COLO668 (cell line): Measurements from ENCODE around the gene DRD2.
"Not testable (repeated sequence)": the region's sequence is repeated elsewhere in the genome, so short reads cannot be mapped to it uniquely, and the experiment has no call there.

Experiments
- DNase-seq: peaks from one replicate; lab custom pipeline; 2025; ENCODE audit not compliant: unreplicated experiment; lab: John Stamatoyannopoulos, UW

The DRD2 gene

DNA sequence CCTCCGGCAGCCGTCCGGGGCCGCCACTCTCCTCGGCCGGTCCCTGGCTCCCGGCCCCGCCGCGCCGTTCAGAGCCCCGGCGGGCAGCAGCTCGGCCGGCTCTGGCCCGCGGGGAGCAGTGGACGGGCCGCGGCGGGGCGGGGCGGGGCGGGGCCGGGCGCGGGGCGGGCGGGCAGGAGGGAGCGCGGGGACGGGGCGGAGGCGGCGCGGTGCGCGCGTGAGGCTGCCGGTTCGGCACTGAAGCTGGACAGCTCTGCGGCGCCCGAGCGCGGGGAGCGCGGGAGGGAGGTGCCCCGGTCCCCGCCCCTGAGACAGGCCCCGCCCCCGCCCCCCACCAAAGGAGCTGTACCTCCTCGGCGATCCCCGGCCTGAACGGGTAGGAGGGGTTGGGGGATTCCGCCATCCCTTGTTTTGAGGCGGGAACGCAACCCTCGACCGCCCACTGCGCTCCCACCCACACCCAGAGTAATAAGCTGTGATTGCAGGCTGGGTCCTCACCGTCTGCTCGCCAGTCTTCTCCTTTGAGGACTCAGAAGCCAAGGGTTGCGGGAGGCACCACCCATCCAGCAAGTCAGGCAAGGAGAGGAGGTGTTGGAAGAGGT is at the start of gene DRD2:
Gene DRD2 (minus strand): TSS at position 239 of the 602 bp plus-strand sequence. CDS start 50,747 bp downstream, outside the sequence.
- DNase-seq: peak; percentile 69

DNA sequence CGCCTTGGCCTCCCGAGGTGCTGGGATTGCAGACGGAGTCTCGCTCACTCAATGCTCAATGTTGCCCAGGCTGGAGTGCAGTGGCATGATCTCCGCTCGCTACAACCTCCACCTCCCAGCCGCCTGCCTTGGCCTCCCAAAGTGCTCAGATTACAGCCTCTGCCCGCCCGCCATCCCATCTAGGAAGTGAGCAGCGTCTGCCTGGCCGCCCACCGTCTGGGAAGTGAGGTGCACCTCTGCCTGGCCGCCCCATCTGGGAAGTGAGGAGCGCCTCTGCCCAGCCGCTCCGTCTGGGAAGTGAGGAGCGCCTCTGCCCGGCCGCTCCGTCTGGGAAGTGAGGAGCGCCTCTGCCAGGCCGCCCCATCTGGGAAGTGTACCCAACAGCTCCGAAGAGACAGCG is 48.7 kb upstream of the DRD2 start:
- not testable (repeated sequence) for DNase-seq

DNA sequence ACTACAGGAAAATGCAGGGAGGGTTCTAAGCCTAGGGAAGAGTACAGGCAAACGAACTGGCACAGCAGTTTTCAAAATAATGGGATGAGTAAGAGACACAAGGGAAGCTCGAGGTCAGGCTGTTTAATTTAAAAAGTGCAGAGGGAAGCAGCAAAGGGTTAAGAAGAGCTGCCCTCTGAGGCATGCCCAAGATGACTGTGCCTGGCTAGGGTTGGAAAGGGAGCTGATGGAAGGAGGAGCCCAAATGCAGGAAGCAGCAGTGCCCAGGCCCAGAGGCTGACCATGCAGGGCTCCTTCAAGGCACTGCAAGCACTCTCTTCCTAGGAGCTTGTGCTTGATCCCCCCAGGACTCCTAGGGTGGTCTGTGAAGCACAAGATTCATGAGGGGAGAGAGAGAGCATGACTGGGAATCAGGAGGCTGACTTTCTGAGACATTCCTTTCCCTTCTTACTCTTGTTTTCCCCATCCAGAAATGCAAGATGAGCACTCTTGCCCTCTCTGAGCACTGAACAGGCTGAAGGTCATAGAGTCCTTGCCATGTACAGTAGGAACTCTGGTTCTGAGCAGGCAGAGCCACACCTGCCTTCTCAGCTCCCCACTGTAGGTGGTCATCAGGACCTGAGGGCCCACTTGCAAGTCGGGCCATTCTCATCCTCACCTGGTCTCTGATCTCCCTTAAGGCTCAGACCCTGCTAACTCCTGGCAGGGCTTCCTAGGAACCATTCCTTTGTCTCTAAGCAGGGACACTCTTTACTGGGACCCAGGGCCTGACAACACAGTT is 46.7 kb upstream of the DRD2 start:
- DNase-seq: no peak

DNA sequence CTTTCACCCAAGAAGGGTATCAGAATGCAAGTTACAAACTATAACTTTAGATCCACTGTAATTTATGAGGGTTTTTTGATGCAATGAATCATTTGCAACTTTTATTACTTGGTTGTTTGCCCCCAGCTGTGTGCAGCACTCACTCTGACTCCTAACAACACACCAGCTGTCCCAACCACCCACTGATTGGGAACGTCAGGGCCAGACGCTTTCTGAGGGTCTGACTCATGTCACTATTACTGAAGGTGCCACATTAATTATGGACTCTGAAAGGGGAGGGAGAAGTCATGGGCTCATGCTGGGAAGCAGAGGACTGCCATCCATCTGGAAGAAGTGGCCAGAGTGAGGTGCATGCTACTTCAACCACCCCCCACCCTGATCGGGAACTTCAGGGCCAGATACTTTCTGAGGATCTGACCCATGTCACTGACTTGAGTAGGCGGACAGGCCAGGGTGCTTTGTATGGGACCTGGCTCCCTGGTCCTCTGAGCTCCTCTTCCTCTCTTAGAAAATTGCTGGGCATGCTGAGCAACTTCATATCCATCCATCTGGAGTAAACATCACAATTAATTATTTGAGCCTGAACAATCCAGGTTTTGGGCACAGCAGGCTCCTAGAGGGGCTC is 44.9 kb upstream of the DRD2 start:
- no peak for DNase-seq

DNA sequence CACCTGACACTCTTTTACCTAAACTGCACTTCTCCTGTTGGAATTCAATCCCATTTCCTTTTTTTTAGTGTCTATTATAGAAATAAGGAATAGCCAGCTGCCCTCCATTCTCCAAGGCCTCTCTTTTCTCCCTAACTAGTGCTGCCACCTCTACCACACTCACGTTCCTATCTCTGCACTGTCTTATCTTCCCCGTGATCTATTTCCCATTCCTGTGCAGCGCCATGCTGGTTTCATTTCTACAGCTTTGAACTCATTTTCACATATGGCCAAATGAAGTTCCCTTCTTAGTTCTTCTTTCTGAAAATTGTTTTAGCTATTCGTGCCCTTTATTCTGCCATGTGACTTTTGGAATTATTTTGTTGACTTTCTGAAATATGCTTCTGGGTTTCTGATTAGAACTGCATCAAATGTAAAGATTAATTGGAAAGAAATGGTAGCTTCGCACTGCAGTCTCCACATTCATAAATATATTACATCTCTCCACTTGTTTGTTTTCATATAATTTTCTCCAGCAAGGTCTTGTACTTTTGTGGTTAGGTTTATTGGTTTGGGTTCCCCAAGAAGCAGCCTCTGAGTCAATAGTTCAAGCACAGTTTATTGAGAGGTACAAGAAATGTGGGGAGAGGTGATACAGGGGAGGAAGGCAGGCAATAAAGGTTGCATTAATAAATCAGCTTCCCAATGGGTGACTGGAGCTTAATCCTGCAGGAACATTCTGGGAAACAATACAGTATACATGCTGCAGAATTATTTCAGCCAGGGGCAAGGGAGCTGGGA is 43.7 kb upstream of the DRD2 start:
- DNase-seq: no peak

DNA sequence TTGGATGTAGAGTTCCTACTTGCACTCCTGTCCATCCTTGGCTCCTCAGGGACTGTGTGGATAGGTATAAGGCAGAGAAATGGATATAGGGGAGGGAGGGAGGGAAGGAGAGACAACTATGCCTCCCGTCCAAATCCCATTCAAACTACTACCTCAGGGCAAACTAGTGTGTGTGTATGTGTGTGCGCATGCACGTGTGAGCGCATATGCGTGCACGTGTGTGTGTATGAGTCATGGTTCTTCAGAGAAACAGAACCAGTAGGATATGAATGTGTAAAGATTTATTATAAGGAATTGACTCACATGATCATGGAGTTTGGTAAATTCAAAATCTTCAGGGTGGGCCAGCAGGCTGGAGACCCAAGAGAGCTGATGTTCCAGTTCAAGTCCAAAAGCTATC is 42.2 kb upstream of the DRD2 start:
- DNase-seq: no peak

DNA sequence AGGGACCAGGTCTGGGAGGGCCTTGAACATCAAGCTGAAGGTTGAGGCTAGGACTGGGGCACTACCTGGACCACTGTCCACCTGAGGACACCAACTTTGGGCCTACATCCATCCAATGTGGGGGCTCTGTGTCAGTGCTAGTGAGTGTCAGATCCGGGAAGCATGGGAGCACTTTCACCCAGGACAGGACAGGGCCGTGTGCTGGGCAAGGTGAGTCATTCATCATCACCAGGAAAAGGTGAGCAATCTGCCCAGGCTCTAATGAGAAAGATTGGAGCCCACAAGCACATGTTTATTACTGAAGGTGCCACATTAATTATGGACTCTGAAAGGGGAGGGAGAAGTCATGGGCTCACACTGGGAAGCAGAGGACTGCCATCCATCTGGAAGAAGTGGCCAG is 39.7 kb upstream of the DRD2 start:
- no peak for DNase-seq

DNA sequence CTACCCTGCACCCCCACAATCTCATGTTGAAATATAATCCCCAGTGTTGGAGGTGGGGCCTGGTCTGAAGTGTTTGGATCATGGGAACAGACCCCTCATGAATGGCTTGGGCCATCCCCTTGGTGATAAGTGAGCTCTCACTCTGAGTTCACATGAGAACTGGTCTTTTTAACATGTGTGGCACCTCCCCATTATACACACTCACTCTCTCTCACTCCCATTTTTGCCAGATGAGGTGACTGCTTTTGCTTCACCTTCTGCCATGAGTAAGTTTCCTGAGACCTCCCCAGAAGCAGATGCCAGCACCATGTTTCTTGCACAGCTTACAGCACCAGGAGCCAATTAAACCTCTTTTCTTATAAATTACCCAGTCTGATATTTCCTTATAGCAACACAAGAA is 32.1 kb upstream of the DRD2 start:
- DNase-seq: no peak

DNA sequence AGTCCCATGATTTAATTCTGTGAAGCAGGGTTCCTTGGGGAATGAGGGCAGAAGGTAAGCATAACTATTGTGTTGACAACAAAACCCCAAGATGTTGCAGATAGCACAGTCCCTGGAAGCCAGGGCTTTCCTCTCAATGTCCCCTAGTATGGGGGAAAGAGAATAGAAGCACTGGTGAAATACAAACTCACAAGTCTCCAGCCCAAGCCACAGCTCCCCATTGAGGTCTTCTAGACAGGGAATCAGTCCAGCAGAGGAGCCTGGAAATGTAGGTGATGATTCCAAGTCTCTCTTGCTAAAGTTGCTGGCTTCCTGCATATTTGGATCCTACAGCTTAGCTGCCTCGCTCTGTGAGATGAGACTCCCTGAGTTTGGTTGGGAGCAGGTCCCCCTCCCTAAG is 31.7 kb upstream of the DRD2 start:
- no peak for DNase-seq

DNA sequence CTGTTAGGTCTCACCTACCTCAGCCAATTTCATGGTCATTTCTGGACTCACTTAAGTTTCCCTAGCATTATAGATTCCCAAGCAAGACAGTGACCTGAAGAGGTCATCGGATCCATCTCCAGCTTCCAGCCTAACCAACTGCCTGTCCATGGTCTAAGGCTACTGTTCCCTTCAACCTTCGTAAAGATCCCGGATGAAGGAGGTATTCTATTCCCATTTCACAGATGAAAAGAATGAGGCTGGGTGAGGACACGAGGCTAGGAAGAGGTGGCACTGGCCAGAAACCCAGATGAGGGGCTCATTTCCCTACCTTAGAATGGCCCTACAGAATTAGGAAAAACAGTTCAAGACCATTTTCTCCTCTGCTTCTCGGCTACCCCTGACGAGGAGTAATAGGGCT is 31.3 kb upstream of the DRD2 start:
- no peak for DNase-seq

DNA sequence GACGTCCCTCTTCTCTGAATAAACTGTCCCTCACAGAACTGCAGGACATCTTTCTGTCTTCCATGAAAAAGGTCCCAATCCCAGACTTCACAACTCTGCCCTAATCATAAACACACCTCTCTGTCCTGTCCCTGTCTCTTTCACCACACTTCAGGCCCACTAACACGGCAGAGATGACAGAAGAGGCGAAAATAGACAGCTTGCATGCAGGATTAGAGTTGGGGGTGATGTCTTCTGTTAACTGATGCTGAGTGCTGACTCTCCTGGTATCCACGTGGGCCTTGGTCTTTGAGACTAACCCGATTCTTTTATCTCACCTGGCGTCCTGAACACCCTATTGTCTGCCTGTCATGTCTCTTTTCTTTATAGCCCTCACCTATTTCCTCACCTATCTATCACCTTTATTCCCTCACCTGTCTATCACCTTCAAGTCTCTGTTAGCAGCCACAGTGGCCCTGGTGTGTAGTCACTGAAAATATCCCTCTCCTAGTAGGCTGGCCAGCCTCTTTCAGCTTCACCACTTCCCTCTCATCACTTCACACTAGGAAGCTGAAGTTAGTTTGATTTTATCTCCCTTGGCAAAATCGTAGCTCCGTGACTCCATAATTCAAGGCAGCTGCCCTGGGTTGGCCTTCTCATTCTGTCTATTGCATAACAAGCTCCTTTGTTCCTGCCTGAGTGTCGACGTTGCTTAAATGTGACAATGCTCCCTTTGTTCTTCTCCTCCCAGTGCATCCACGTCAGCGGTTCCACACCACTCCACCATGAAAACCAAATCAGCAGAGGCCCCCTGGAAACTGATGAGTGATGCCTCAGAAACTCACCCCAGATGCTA is 30.6 kb upstream of the DRD2 start:
- DNase-seq: peak; percentile 13

DNA sequence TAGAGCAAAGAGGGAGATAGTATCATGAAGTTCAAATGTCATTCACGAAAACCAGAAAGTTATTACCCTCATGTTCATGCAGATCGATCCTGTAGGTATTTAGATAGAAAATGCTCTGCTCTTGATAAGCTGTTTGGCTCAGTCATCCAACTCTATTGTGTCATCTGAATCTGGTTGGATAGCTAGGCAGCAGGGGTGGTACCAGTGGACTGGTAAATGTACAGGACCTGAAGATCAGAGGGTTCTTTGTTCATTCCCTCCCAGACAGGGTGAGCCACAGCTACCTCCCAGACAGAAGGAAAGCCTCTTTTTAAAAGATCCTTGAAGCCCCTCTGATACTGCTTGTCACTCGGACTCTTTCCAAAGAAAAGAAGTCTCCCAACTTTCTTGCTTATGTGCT is 29.8 kb upstream of the DRD2 start:
- DNase-seq: no peak

DNA sequence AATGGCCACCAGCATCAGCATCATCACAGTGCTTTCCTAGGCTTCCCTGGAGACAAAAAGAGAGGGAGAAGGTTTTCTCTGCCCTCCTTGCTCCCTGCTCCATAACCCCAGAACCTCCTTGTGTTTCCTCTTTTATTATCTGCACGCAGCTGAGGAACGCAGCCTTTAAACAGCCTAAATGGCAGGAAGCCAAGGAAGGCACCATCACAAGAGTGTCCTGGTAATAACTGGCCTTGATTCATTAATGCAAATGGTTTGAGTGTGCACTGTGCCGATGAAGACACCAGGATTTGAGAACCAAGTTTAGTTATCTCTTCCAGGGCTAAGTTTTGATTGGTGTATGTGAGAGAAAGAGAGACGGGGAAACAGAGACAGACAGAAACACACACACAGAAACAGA is 29.4 kb upstream of the DRD2 start:
- DNase-seq: no peak

DNA sequence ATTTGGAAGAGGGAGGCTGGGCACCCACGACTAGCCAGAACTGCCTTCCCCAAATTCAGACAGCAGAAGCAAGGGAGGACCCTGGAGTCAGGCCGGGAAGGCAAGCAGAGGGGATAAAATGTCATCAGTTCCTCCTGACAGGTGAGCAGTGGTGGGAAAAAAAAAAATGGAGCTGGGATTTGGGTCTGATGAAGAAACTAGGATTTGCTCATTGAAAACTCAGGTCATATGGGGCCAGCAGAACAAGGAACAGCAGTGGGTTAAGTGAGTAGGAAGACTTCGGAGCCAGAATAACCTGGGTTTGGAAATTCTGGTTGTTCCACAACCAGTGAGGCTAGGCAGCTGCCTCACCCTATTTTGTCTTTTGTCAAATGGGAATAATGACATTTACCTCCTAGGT is 28.9 kb upstream of the DRD2 start:
- DNase-seq: no peak

DNA sequence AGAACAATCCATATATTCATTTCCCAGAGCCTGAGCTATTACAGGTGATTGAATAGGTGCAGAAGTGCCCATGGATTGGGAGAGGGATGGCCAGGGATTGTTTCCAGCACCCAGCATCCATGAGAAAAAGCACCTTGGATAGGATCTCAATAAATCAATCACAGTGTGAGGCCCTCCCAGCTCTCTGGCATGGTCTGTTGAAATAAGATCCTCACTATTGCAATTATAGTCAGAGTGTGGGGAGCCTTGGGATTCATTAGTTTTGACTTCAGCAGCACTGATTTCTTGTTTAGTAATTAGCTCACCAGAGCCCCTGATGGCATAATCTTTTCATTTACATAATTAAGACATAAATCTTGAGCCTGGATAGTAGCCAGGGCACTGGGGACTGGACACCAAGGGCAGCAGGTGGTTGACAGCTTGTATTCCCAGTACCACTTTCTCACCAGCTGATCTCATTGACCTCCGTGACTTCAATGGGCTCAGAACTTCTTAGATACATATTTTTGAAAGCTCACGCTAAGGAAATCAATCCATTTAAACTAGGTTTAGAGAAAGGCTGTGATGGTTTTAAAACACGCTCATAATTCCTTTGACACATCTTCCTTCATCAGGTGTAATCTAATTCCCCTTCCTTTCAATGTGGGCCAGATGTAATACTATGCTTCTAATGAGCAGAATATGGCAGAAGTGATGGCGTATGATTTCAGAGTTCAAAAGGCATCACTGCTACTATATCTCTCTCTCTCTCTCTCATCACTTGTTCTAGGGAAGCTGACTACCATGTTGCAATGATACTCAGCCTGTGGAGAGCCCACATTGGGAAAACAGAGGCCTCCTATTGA is 22.1 kb upstream of the DRD2 start:
- no peak for DNase-seq

DNA sequence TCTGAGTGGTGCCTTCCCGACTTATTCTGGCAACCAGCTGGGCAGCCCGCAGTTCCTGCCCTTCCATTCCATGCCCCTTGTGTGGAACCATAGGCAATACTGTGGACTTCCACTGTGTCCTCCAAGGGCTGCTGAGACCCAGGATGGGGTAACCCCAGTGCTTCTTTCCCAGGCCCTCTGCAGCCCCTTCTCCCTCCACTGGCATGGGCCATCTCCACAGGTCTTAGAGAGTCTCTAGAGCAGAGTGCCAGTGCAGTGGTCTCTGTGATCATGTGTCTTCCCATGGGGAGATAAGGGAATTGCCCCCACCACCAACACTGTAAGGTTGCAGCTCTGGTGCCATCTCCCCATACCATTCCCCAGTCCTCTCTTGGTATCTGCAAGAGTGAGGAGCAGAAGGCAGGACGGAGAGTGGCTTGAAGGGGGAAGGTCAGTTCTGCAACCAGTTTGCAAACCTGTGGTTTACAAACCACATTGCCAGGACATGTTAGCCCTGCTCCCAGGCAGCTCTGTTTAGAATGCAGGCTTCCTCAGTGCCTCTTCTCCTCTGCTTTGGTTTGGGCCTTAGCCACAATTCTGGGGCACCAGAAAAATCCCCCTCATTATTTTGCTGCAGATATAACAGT is 20.9 kb upstream of the DRD2 start:
- DNase-seq: no peak

DNA sequence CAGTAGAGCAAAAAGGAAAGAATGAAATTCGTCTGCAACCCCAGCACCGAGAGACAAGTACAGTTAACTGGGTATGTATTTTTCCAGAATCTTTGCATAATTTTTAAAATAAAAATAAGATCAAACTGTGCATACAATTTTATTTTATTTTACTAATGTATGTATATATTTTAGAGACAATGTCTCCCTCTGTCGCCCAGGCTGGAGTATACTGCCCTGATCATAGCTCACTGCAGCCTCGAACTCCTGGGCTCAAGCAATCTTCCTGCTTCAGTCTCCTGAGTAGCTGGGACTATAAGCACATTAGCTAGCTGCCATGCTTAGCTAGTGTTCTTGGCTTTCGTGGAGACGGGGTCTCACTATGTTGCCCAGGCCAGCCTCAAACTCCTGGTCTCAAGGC is 18.8 kb upstream of the DRD2 start:
- DNase-seq: no peak

DNA sequence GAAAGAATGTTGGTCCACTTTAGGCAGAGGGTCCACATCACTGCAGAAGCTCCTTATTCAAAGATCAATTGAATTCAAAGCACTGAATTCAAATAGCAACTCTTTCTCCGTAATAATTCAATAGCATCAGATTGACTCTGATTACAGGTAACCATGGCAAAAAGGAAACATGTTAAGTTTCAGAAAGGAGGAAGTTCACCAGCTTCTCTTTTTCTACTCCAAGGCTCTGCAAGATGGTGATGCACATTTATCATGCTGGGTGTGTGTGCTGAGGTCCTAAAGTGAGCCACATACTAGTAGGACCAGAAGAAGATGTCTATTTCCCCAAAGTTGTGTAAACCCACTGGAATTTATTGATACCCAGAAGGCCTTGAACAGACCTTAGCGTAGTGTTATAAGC is 18.0 kb upstream of the DRD2 start:
- no peak for DNase-seq

DNA sequence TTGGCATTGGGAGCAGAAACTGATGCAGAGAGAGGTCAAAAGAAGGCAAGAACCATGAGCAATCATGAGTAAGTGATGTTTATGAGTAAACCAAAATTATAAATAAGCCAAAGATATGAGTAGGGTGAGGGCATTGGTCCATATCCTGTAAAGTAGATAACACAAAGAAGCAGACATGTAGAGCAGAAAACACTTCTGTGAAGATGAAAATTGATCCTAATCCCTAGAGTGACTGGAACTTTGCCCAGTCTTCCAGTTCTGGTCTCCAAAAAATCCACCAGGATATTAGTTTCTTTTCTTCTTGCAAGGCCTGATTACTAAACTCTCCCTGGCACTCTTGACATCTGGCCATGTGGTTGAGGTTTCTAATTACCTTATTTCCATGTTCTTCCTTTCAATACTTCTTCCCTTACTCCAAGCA is 13.7 kb upstream of the DRD2 start:
- DNase-seq: no peak
